Muscle layer of colon (tissue), 2 donors: ENCODE data around the gene TEAD3.

Experiments
- H3K27ac ChIP-seq: one replicate; pipeline ENCODE4 v1.7.0; 2013; ENCODE audit warnings: low read depth, mild to moderate bottlenecking, low read length, moderate library complexity
- H3K27me3 ChIP-seq, 2 donors: one replicate each; pipeline ENCODE4 v1.7.0; 2013; ENCODE audit warnings: low read length in 2 of 2, mild to moderate bottlenecking in 2 of 2; ENCODE audit not compliant: insufficient read depth in 2 of 2, control insufficient read depth in 1 of 2
- H3K36me3 ChIP-seq: one replicate; pipeline ENCODE4 v1.7.0; 2013; ENCODE audit warnings: mild to moderate bottlenecking, low read length; ENCODE audit not compliant: insufficient read depth
- H3K4me1 ChIP-seq: one replicate; pipeline ENCODE4 v1.7.0; 2013; ENCODE audit warnings: mild to moderate bottlenecking, low read length; ENCODE audit not compliant: insufficient read depth
- H3K4me3 ChIP-seq, 2 donors: one replicate each; pipeline ENCODE4 v1.7.0; 2013; ENCODE audit warnings: low read length in 2 of 2, low read depth in 1 of 2, mild to moderate bottlenecking in 1 of 2, moderate library complexity in 1 of 2
- H3K9ac ChIP-seq: one replicate; pipeline ENCODE4 v1.7.0; 2013; ENCODE audit warnings: low read length
- H3K9me3 ChIP-seq: one replicate; pipeline ENCODE4 v1.7.0; 2013; ENCODE audit warnings: mild to moderate bottlenecking, low read length
- donor health status: abdominal sarcoma.
- donor health status: Adenocarcinoma of cecum.

The TEAD3 gene

DNA sequence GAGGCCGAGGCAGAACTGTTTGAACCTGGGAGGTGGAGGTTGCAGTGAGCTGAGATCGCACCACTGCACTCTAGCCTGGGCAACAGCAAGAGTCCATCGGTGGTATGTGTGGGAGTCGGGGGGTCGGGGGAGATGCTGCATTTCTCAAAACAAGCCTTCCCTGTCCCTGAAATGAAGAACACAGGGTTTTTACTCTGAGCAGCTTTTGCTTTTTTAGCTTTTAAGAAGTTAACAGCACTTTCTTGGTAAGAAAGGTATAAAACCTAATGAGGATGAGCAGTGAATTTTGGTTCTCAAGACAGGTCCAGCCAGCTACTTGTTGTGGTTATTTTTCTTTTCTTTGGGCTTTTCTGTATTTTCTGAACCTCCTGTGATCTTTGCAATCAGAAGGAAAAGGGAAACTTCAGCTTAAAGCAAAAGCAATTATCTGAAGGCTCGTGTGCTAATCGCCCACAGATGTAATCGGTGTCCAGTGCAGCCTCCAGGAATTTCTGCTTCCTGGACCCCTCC lies 25.0 kb downstream of the TEAD3 start:
- H3K27ac ChIP-seq, result no peak overlapping the region
- peaks cover 62% of the 10 kb centered on the region for H3K36me3 ChIP-seq

DNA sequence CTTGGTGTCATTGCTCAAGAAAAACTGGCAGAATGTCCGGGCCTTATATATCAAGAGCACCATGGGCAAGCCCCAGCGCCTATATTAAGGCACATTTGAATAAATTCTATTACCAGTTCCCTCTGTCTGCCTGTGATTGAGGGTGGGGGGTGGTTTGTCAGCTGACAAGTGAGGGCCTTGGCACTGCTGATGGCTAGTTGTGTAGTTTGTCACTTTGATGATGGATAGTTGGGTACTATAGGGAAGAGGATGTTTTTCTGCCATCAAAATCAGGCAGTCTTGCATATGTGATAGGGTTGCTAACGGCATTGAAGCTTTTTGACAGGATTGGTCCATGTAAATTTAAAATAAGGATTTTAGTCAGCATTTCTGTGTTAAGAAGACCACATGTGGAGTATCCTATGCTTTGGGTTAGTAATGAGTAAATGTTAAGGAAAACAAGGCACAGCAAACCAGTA lies 26.2 kb downstream of the TEAD3 start:
- no peak overlapping the region for H3K9ac ChIP-seq
- no peaks in the 10 kb centered on the region for H3K9me3 ChIP-seq
- H3K27me3 ChIP-seq, result no peaks in the 10 kb centered on the region
- H3K4me3 ChIP-seq, result peak overlapping the region in 1 of 2 donors; percentile 4
- peaks cover 29% of the 10 kb centered on the region for H3K4me1 ChIP-seq
- peaks cover 55% of the 10 kb centered on the region for H3K36me3 ChIP-seq
- peak overlapping the region; percentile 93 for H3K27ac ChIP-seq

More for the DNA sequence above, 25.0 kb downstream of the TEAD3 start:
- Histone ChIP-seq H3K4me1 (peaks cover 29% of the 10 kb centered on the region), H3K27me3 (no peaks in the 10 kb centered on the region), H3K9ac (no peak overlapping the region), H3K9me3 (no peaks in the 10 kb centered on the region), H3K4me3 (no peak overlapping the region)

DNA sequence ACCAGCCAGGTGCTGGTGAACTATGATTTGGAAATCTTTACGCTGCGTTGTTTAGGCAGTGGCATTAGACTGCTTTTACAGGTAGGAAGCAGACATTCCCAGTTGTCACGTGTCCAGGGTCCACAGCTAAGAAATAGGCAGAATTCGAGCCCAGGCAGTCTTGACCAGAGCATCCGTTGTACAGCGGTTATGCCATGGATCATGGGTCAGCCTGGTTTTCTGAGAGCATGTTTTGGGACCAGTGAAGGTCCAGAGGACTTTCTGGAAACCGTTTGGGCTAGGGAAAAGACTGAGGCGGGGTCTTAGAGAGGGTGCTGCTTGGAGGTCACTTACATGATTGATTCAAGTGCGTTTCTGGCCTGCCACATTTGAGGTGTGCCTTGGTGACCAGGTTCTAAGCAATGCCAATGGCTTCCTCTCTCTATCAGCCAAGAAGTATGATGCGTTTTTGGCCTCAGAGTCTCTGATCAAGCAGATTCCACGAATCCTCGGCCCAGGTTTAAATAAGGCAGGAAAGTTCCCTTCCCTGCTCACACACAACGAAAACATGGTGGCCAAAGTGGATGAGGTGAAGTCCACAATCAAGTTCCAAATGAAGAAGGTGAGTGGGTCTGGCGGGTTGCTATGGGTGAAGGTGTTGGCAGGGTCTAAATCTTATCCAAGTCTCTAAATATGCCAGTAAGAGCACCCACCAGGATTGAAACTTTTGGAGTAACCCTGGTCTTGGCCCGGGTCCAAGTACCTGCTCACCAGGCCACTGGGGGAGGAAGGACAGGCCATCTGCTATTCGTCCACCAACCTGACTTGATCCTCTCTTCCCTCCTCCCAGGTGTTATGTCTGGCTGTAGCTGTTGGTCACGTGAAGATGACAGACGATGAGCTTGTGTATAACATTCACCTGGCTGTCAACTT lies 26.9 kb downstream of the TEAD3 start:
- Histone ChIP-seq H3K27me3 (no peaks in the 10 kb centered on the region), H3K4me3 (peak overlapping the region; percentile 75 to 80), H3K36me3 (peaks cover 48% of the 10 kb centered on the region), H3K4me1 (peaks cover 29% of the 10 kb centered on the region), H3K27ac (peak overlapping the region; percentile 93), H3K9ac (peak overlapping the region; percentile 91), H3K9me3 (no peaks in the 10 kb centered on the region)

DNA sequence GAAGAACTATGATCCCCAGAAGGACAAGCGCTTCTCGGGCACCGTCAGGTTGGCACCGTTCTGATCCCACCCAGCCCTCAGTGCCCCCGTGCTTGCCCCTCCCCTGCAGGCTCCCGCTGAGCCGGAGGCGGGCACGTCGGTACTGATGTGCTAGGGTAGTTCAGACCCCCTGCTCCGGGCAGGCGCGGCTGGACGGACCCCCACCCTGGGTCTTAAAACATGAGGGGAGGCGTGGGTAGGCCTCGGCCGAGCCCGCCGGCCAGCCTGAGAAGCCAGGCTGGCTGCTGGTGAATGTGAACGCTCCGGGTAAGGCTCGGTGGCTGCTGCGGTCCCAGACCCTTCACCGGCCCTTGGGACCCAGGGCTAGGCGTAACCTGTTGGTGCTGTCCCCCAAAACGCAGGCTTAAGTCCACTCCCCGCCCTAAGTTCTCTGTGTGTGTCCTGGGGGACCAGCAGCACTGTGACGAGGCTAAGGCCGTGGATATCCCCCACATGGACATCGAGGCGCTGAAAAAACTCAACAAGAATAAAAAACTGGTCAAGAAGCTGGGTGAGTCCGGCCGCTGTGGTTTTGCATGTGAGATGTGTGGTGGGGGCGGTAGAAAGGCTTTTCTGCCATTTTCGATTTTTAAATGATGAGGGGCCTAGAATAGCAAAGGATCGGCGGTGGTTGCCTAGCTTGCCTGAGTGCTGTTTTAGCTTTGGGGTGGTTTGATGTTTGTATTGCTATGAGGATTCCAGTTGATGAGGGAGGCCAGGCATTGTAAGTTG lies 27.7 kb downstream of the TEAD3 start:
- Histone ChIP-seq H3K27me3 (no peaks in the 10 kb centered on the region), H3K36me3 (peaks cover 40% of the 10 kb centered on the region), H3K9ac (peak overlapping the region; percentile 91), H3K4me1 (peaks cover 29% of the 10 kb centered on the region), H3K4me3 (peak overlapping the region; percentile 75 to 80), H3K27ac (peak overlapping the region; percentile 93), H3K9me3 (no peaks in the 10 kb centered on the region)

DNA sequence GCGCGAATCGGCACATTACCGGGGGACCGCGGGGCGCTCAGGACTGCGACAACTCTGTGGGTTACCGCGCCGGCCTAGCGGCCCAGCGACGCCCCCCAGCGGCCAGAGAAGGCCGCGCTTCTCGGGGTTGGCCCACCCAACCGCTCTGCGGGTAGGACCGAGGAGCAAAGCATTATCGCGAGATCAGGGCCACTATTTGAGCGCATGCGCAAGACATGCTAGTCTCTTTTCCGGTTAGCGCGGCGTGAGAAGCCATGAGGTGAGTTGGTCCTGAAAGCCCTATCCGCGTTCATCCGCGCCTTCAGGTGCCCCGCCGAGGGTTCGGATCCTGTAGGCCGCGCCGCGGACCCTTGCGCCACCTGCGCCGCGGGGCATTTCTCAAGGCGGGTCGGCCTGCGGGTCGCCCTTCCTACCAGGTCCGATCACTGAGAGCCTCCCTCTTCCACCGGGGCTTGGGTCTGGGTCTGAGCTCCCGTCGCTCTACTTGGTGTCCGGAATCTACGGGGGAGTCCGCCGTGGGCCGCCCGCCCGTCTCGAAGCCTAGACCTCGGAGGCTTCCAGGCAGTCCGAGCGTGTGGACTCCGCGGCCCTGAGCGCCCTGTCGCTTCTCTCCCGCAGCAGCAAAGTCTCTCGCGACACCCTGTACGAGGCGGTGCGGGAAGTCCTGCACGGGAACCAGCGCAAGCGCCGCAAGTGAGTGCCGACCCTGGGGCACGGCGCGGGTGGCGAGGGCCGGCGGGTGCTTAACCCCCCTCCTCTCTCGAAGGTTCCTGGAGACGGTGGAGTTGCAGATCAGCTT lies 28.5 kb downstream of the TEAD3 start, which contains the start of gene RPL10A:
RPL10A (plus strand) TSS at position 221 of the 799 bp plus-strand sequence; CDS start at position 255, 34 bp downstream.
- Histone ChIP-seq H3K4me1 (peaks cover 29% of the 10 kb centered on the region), H3K27me3 (no peaks in the 10 kb centered on the region), H3K9me3 (no peaks in the 10 kb centered on the region), H3K36me3 (peaks cover 35% of the 10 kb centered on the region), H3K27ac (peak within 1 kb of the TSS; percentile 93), H3K4me3 (peak within 1 kb of the TSS; percentile 75 to 80), H3K9ac (peak within 1 kb of the TSS; percentile 91)

DNA sequence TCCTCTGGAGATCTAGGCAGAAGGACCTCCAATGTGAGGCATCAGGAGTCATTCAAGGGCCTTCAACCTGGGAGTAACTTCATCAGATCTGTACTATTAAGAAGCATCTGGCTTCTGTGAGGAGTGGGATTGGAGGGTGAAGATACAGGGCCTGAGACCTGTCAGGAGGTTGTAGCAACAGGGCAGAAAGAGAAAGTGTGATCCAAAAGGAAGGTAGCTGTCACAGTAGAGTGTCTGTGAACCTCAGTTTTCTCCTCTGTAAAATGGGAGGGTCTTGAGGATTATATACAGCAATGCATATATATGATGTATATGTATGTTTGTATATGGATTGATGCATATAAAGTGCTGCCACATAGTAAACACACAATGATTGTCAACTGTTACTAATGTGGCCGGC lies 31.2 kb downstream of the TEAD3 start:
- H3K4me1 ChIP-seq, result peaks cover 13% of the 10 kb centered on the region
- H3K9ac ChIP-seq, result no peak overlapping the region
- no peak overlapping the region for H3K4me3 ChIP-seq
- H3K27me3 ChIP-seq, result no peaks in the 10 kb centered on the region
- H3K27ac ChIP-seq, result no peak overlapping the region
- peaks cover 14% of the 10 kb centered on the region for H3K36me3 ChIP-seq
- no peaks in the 10 kb centered on the region for H3K9me3 ChIP-seq

DNA sequence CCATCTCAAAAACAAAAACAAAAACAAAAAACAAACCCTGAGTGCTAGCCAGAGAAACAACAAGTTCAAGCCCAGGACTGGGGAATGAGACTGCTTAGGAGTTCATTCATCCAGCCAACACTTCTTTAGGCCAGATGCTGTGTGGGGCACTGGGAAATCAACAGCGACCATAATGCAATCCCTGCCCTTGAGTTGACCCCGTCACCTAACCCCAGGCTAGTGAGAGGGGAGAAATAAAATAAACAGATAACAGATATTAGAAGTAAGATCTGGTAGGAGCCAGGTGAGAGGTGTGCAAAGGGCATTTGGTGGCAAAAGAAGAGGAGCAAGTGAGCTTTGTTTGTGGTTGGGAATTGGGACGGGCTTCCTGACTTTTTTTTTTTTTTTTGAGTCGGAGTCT lies 33.6 kb downstream of the TEAD3 start:
- no peak overlapping the region for H3K4me3 ChIP-seq
- H3K27ac ChIP-seq, result no peak overlapping the region
- no peaks in the 10 kb centered on the region for H3K9me3 ChIP-seq
- no peaks in the 10 kb centered on the region for H3K36me3 ChIP-seq
- no peaks in the 10 kb centered on the region for H3K4me1 ChIP-seq
- H3K9ac ChIP-seq, result no peak overlapping the region
- H3K27me3 ChIP-seq, result no peaks in the 10 kb centered on the region

DNA sequence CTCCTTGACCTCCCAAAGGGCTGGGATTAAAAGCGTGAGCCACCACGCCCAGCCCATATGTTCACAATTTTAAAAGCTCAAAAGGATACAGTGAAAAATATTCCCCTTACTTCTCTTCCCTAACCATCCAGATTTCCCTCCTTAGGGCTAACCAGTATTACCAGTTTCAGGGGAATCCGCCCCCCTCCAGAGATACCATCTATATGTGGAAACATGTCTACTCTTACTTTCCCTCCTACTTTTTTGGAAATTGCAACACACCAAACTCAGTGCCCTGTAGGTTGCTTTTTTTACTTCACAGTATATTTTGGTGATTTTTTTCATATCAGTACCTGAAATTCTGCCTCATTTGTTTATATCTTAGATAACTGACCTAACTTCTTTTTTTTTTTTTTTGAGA lies 35.6 kb downstream of the TEAD3 start:
- H3K27me3 ChIP-seq, result no peaks in the 10 kb centered on the region
- H3K9me3 ChIP-seq, result no peaks in the 10 kb centered on the region

DNA sequence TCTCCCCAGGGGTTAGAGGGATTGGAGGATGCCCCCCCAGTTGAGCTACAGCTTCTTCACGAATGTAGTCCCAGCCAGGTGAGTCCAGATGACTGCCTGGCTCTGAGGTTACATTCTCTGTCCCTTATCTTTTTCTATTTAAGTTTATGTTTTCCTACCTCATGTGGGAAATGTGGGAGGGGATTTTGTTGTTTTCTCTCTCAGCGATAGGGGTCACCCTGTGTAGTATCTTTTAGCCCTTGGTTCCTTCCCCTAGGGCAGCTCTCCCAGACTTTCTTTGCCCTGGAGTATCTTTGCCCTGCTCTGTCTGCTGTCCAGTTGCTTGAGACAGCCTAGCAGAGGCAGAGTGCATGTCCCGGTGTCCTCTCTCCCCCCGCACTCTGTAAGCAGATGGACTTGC lies 39.0 kb downstream of the TEAD3 start:
- Histone ChIP-seq H3K4me3 (no peak overlapping the region), H3K4me1 (peaks cover 7% of the 10 kb centered on the region), H3K27me3 (no peaks in the 10 kb centered on the region), H3K36me3 (peaks cover 7% of the 10 kb centered on the region), H3K9me3 (no peaks in the 10 kb centered on the region), H3K27ac (no peak overlapping the region), H3K9ac (no peak overlapping the region)

More for the DNA sequence above, 35.6 kb downstream of the TEAD3 start:
- Histone ChIP-seq H3K27ac (no peak overlapping the region), H3K36me3 (peaks cover 7% of the 10 kb centered on the region), H3K4me3 (no peak overlapping the region), H3K4me1 (no peaks in the 10 kb centered on the region), H3K9ac (no peak overlapping the region)

DNA sequence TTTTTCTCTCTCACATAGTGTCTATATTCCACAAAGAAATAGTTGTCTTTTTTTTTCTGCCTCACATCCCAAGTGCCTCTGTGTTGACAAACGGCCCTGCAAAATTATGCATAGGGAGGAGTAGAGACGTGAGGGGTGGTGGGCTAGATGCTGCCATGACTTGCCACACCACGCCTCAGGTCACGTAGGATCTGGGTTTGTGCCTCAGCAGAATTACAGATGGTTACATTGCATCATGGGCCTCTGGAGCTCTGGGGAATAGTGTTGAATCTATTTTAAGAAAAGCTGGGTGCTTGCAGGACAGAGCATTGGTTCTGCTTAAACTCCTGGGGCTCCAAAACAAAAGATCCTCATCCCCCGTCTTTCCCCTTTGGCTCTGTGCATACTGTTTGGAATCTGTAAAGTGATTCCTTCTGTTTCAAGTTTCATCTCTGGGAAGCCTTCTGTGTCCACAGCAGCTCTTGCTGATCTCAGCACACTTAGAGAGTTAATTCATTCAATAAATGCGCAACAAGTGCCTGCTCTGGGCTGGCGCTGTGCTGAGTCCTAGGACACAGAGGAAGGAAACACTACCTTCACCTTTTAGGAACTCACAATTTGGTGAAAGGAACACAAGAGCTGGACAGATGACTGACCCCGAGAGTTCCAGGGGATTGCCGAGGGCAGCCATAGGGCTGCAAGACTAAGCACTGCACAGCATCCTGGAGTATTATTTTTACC lies 42.3 kb downstream of the TEAD3 start:
- Histone ChIP-seq H3K4me3 (no peak overlapping the region), H3K9ac (no peak overlapping the region), H3K4me1 (peaks cover 15% of the 10 kb centered on the region), H3K27ac (no peak overlapping the region), H3K36me3 (peaks cover 7% of the 10 kb centered on the region), H3K9me3 (no peaks in the 10 kb centered on the region), H3K27me3 (no peaks in the 10 kb centered on the region)
